ENCODE measurements around the gene MTMR12. TPM values are rescaled to one million over a fixed set of nuclear protein-coding genes. Genes with fewer than 3 reads are reported as not detected.

MTMR12 gene
- total RNA-seq, 8 experiments from 2014 or later = 6.3 to 22.1 (median 13.2) TPM

DNA sequence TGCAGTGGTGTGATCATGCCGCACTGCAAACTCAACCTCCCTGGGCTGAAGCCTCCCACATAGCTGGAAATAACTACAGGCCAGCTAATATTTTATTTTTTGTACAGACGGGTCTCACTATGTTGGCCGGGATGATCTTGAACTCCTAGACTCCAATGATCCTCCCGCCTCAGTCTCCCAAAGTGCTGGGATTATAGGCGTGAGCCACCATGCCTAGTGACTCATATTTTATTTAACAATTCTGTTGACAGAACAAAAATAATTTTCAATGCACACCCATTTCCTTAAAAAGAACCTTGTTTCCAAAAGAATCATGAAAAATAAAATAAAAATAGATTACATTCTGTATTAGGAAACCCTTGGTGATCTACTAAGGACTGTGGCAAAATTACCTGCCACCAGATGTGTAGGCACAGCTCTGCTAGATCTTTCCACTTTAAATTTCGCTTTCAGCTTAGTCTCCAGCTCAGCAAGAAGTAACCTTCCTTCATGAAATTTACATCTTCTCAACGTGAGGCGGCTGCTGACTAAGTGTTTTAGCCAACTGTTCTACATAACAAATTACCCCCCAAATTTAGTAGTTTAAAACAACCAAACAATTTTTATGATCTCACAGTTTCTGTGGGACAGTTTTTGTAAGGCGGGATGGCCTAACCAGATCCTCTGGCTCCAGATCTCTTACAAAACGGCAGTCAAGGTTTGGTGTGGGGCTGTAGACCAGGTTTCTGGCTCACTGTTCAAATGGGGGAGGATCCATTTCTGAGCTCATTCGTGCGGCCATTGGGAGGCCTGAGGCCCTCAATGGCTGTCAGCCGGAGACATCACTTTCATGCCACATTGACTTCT, 106.0 kb downstream of the MTMR12 start:
- WGBS, 10 experiments = 34 to 94% (median 75%) methylated on average over 2 to 11 of the region's 13 CpGs; no CpG with 5 or more reads in 1 of the 10 experiments
- in situ Hi-C loops (cut with MboI; ENCODE audit: low pct_unique_long_range_greater_than_20kb in 2 of 9, low sequenced_read_pairs in 9 of 9, unreplicated experiment in 9 of 9) = no loop called here
- Histone ChIP-seq H3K27ac (no peak overlapping the region), H3K4me3 (no peak overlapping the region), H3K4me1 (replicated peaks in 1 of 2) (no peaks in the 10 kb centered on the region)
- peak in 3 of 8 experiments; percentile 23 to 88 (median 84) for ATAC-seq (replicated peaks in 6 of 8)

- Histone ChIP-seq H3K27ac (no peak overlapping the region), H3K4me1 (replicated peaks in 1 of 2) (no peaks in the 10 kb centered on the region), H3K4me3 (no peak overlapping the region)
- in situ Hi-C loops (cut with MboI; ENCODE audit: low pct_unique_long_range_greater_than_20kb in 2 of 9, low sequenced_read_pairs in 9 of 9, unreplicated experiment in 9 of 9) = no loop called here
- WGBS, 10 experiments = 31 to 100% (median 83%) methylated on average over 1 to 5 of the region's 5 CpGs
- ATAC-seq (replicated peaks in 6 of 8) = no peak
These were observed 106.7 kb downstream of the MTMR12 start for GRCh38 chr5:32206053-32206452.

- 0 to 95% (median 37%) methylated on average over 1 to 2 of the region's 2 CpGs; no CpG with 5 or more reads in 2 of the 10 experiments for WGBS, 10 experiments
- Histone ChIP-seq H3K4me1 (replicated peaks in 1 of 2) (no peaks in the 10 kb centered on the region), H3K4me3 (no peak overlapping the region), H3K27ac (no peak overlapping the region)
- in situ Hi-C loops (cut with MboI; ENCODE audit: low pct_unique_long_range_greater_than_20kb in 2 of 9, low sequenced_read_pairs in 9 of 9, unreplicated experiment in 9 of 9) = no loop called here
- ATAC-seq (replicated peaks in 6 of 8) = no peak
These were observed 110.3 kb downstream of the MTMR12 start for GRCh38 chr5:32202394-32202793.

- H3K4me3 ChIP-seq = no peak overlapping the region
- 39 to 100% (median 70%) methylated on average over 1 to 3 of the region's 3 CpGs for WGBS, 10 experiments
- in situ Hi-C loops (cut with MboI; ENCODE audit: low pct_unique_long_range_greater_than_20kb in 2 of 9, low sequenced_read_pairs in 9 of 9, unreplicated experiment in 9 of 9) = no loop called here
- no peak for ATAC-seq (replicated peaks in 6 of 8)
- no peaks in the 10 kb centered on the region for H3K4me1 ChIP-seq (replicated peaks in 1 of 2)
- H3K27ac ChIP-seq = no peak overlapping the region
These were observed 111.5 kb downstream of the MTMR12 start for GRCh38 chr5:32201122-32201753.

DNA sequence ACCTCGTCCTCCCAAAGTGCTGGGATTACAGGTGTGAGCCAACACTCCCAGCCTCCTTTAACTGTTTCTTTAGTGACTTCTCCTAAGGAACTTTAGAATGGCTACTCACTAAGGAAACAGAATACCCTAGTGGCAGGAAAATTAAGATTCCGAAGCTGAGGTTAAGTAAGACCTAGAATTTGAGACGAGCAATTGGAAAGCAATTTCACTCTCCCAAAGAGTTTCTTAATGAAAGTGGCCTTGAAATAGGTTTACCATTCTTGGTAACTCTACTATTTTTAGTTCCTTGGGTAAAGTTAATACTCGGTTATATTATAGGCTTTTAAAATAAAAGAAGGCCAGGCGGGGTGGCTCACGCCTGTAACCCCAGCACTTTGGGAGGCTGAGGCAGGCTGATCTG, 115.7 kb downstream of the MTMR12 start:
- ATAC-seq (replicated peaks in 6 of 8) = no peak
- in situ Hi-C loops (cut with MboI; ENCODE audit: low pct_unique_long_range_greater_than_20kb in 2 of 9, low sequenced_read_pairs in 9 of 9, unreplicated experiment in 9 of 9) = no loop called here
- Histone ChIP-seq H3K4me3 (no peak overlapping the region), H3K4me1 (replicated peaks in 1 of 2) (no peaks in the 10 kb centered on the region), H3K27ac (no peak overlapping the region)
- WGBS, 10 experiments = 70 to 100% (median 88%) methylated on average over 2 to 5 of the region's 6 CpGs; no CpG with 5 or more reads in 2 of the 10 experiments

GRCh38 chr5:32195265-32195664, 117.5 kb downstream of the MTMR12 start:
- no peak for ATAC-seq (replicated peaks in 6 of 8)
- H3K4me3 ChIP-seq = no peak overlapping the region
- H3K27ac ChIP-seq = no peak overlapping the region
- 76 to 100% (median 94%) methylated on average over 1 to 5 of the region's 5 CpGs; no CpG with 5 or more reads in 2 of the 10 experiments for WGBS, 10 experiments
- in situ Hi-C loops (cut with MboI; ENCODE audit: low pct_unique_long_range_greater_than_20kb in 2 of 9, low sequenced_read_pairs in 9 of 9, unreplicated experiment in 9 of 9) = no loop called here
- H3K4me1 ChIP-seq (replicated peaks in 1 of 2) = no peaks in the 10 kb centered on the region

GRCh38 chr5:32193591-32193990, 119.1 kb downstream of the MTMR12 start:
- in situ Hi-C loops (cut with MboI; ENCODE audit: low pct_unique_long_range_greater_than_20kb in 2 of 9, low sequenced_read_pairs in 9 of 9, unreplicated experiment in 9 of 9) = no loop called here
- whole genome bisulfite sequencing, 10 experiments = 0 to 85% (median 46%) methylated on average over 1 to 7 of the region's 7 CpGs; no CpG with 5 or more reads in 1 of the 10 experiments
- H3K27ac ChIP-seq = no peak overlapping the region
- peak in 6 of 8 experiments; percentile 77 to 98 (median 90) for ATAC-seq (replicated peaks in 6 of 8)
- no peaks in the 10 kb centered on the region for H3K4me1 ChIP-seq (replicated peaks in 1 of 2)
- no peak overlapping the region for H3K4me3 ChIP-seq

DNA sequence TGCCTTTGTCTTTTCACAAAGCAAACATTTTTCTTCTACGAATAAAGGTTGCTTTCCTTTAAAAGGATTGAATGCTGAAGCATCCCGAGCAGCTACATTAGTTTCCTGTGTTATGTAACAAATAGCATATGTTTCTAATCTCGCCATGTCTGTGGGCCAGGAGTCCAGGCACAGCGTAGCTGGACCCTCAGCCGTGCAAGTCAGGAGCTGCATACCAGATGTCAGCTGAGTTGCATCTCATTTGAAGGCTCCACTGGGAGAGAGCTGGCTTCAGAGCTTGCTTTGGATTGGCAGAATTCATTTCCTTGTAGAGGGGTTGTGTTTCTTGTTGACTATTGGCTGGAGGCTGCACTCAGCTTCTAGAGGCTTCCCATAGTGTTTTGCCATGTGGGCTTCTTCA, 122.6 kb downstream of the MTMR12 start:
- in situ Hi-C loops (cut with MboI; ENCODE audit: low pct_unique_long_range_greater_than_20kb in 2 of 9, low sequenced_read_pairs in 9 of 9, unreplicated experiment in 9 of 9) = no loop called here
- no peak overlapping the region for H3K4me3 ChIP-seq
- no peak overlapping the region for H3K27ac ChIP-seq
- ATAC-seq (replicated peaks in 6 of 8) = peak in 3 of 8 experiments; percentile 45 to 63 (median 60)
- H3K4me1 ChIP-seq (replicated peaks in 1 of 2) = no peaks in the 10 kb centered on the region
- WGBS, 10 experiments = 23 to 97% (median 31%) methylated on average over 2 to 5 of the region's 5 CpGs; no CpG with 5 or more reads in 3 of the 10 experiments

GRCh38 chr5:32187675-32188074, 125.1 kb downstream of the MTMR12 start:
- ATAC-seq (replicated peaks in 6 of 8) = no peak
- Histone ChIP-seq H3K4me1 (replicated peaks in 1 of 2) (no peaks in the 10 kb centered on the region), H3K4me3 (no peak overlapping the region), H3K27ac (no peak overlapping the region)
- in situ Hi-C loops (cut with MboI; ENCODE audit: low pct_unique_long_range_greater_than_20kb in 2 of 9, low sequenced_read_pairs in 9 of 9, unreplicated experiment in 9 of 9) = no loop called here

DNA sequence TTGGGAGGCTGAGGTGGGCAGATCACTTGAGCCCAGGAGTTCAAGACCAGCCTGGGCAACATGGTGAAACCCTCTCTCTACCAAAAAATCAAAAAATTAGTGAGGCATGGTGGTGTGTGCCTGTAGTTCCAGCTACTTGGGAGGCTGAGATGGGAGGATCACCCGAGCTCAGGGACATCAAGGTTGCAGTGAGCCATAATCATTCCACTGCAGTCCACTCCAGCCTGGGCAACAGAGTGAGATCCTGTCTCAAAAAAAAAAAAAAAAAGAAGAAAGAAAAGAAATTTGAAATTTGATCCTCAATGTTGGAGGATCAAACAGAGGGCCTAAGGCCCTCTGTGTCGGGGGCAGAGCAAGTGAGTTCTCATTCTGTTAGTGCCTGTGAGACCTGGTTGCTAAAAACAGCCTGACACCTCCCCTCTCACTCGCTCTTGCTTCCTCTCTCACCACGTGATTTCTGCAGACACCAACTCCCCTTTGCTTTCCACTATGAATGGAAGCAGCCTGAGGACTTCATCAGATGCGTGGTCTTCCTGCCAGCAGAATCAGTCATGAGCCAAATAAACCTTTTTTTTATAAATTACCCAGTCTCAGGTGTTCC, 130.2 kb downstream of the MTMR12 start:
- H3K4me1 ChIP-seq (replicated peaks in 1 of 2) = no peaks in the 10 kb centered on the region
- H3K27ac ChIP-seq = no peak overlapping the region
- in situ Hi-C loops (cut with MboI; ENCODE audit: low pct_unique_long_range_greater_than_20kb in 2 of 9, low sequenced_read_pairs in 9 of 9, unreplicated experiment in 9 of 9) = no loop called here
- H3K4me3 ChIP-seq = no peak overlapping the region
- WGBS, 10 experiments = 40 to 100% (median 80%) methylated on average over 1 to 4 of the region's 5 CpGs; no CpG with 5 or more reads in 1 of the 10 experiments
- ATAC-seq (replicated peaks in 6 of 8) = peak in 1 of 8 experiments; percentile 47

Other genes starting within 250 kb of the MTMR12 start
- gene GOLPH3, start 138.6 kb downstream of the MTMR12 start, total RNA-seq = 10 to 100 TPM; 37.5 to 69.9 (median 46.4) TPM
- gene ZFR, start 131.8 kb upstream of the MTMR12 start, total RNA-seq = 100 to 1,000 TPM in 1 of 8 experiments, 10 to 100 TPM in 7; 72.5 to 116 (median 88.7) TPM